NCI-H345 treated with DMSO at 0.1 percent for 48 hours (cell line): ENCODE data around the gene RNF215.
A peak's percentile ranks its signal among the peaks of the same experiment; 100 is the strongest.

Experiments
- DNase-seq: peaks from one replicate; lab custom pipeline; 2025; ENCODE audit not compliant: unreplicated experiment; lab: John Stamatoyannopoulos, UW

The RNF215 gene

GRCh38 chr22:30386960-30387827, at the start of gene RNF215:
RNF215 (minus strand) TSS chr22:30387411; CDS start chr22:30387313, 98 bp downstream.
- DNase-seq, result peak; percentile 31

DNA sequence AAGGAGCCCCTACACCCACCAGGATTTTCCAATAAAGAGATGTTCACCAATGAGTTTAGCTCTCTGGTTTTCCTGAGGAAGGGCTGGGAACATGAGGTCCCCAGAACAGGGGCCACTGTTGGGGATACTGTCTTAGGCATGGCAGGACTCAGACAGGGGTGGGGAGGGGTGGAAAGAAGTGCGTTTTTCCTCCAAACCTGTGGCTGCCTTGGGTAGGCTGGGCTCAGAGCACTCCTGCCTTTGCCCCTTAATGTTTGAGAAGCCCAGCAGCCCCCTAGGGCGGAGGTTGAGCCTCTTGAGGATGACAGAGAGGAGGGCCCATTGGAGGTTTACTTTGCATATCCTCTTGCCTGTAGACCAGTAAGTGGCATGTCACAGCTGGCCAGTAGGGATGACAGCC, 49.0 kb upstream of the RNF215 start:
- no peak for DNase-seq

DNA sequence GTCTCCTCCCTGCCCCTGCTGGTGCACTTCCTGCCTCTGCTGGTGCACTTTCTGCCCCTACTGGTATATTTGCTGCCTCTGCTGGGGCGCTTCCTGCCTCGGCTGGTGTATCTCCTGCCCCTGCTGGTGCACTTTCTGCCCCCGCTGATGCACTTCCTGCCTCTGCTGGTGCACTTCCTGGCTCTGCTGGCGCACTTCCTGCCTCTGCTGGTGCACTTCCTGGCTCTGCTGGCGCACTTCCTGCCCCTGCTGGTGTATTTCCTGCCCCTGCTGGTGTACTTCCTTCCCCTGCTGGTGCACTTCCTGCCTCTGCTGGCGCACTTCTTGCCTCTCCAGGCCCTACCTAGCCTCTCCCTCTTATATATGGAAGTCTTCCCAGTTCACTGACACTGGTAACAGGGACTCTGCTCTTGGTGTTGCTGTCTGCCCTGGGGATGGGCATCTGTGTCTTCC, 48.5 kb upstream of the RNF215 start:
- no peak for DNase-seq

- DNase-seq, result no peak
Observed at GRCh38 chr22:30434843-30435242, 47.6 kb upstream of the RNF215 start.

DNA sequence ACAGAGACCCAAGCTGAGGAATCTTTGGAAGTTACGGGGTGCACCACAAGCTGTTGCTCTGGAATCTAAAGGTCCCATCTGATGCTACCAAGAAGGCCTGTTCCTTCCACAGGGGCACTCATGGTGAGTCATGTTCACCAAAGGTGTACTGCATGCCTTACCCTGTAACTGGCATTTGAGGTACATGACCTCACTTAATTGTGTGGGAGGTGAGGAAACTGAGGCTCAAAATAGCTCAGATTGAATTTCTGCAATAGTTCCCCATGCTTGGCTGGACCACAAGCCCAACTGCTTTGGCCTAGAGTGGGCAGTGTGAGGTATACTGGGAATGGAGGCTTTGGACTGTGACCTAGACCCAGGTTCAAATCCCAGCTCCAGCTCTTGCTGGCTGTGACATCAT, 46.6 kb upstream of the RNF215 start:
- no peak for DNase-seq

- no peak for DNase-seq
Observed at GRCh38 chr22:30433227-30433626, 46.0 kb upstream of the RNF215 start.

- no peak for DNase-seq
Observed at GRCh38 chr22:30432520-30432919, 45.3 kb upstream of the RNF215 start.

DNA sequence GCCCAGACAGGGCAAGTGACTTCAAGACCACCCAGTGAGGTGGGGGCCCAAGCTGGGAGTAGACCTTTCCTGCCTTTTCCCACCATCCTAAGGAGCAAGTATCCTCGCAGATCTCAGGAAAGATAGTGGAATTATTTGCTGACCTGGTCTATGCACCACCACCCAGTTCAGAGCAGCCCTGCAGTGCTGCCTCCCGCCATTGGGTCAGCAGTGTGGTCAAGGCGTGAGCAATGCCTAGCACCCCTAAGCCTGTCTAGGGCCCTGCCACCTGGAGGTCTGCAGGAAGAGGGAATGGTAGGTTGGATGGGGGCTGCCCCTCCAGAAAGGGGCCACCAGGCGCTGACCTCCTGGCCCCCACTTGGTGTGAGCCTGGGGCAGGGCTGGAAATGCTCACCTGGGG, 44.9 kb upstream of the RNF215 start:
- DNase-seq, result no peak

DNA sequence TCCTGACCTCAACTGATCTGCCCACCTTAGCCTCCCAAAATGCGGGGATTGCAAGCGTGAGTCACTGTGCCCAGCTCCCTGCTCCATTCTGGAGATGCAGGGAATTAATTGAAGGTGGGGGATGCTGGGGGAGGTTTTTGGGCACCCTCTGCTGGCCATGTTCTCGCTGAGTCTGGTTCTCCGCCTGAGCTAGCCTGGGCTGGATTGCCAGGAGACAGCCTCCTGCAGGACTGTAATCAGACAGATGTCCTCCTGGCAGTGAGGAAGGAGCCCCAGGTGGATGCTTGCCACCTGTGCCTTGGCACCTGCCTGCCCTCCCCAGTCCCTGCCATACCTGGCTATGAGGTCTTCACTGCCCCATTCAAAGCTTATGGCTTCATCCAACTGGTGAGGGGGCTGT, 43.7 kb upstream of the RNF215 start:
- no peak for DNase-seq

GRCh38 chr22:30429887-30430286, 42.7 kb upstream of the RNF215 start:
- no peak for DNase-seq

- DNase-seq, result no peak
Observed at GRCh38 chr22:30427871-30428270, 40.7 kb upstream of the RNF215 start.

- peak; percentile 2 for DNase-seq
Observed at GRCh38 chr22:30426388-30427353, 39.5 kb upstream of the RNF215 start.

- DNase-seq, result peak; percentile 16
Observed at GRCh38 chr22:30425616-30426387, 38.6 kb upstream of the RNF215 start, which contains the start of gene MTFP1. MTFP1 (plus strand) TSS chr22:30425768; CDS start chr22:30425880, 112 bp downstream.

DNA sequence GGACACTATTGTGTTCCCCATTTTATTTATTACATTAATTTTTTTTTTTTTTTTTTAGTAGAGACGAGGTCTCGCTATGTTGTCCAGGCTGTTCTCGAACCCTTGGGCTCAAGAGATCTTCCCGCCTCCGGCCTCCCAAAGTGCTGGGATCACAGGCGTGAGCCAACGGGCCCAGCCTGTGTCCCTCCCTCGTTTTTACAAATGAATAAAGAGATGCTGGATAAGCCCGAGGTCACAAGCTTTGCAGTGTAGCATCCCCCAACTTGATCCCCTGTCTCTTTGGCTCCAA, 38.1 kb upstream of the RNF215 start:
- DNase-seq, result no peak

DNA sequence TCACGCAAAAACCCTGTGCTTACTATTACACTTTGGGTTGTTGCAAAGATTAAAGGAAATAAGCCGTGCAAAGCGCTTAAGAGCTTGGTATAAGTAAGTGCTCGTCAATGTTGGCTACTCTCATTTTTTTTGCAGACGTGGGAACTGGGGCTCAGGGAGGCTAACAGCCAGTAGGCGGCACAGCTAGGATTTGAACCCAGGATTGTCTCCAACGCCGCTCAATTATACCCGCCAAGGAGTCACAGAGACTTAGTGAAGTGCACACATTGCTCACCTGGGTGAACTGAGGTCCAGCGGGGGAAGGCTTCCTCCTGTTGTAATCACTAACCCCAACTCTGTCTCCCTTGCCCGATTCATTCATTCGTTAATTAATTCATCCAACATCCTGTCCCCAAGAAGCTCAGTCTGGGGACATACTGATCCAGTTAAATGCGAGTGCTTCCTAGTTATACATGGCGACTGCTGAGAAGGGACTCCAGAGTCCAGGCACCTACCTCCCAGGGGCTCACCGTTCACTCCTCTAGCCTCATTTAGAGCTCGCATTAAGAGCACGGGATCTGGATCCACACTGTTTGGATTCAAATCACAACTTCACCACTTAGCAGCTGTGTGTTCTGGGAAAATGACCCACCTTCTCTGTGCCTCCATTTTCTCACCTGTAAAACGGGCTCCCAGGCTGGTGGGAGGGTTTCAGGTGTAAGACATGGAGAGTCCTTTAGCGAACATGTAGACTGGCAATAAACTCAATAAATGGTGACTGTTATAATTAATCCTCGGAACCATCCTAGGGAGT, 37.5 kb upstream of the RNF215 start:
- no peak for DNase-seq

- DNase-seq, result peak; percentile 98
Observed at GRCh38 chr22:30423959-30424533, 36.8 kb upstream of the RNF215 start.

DNA sequence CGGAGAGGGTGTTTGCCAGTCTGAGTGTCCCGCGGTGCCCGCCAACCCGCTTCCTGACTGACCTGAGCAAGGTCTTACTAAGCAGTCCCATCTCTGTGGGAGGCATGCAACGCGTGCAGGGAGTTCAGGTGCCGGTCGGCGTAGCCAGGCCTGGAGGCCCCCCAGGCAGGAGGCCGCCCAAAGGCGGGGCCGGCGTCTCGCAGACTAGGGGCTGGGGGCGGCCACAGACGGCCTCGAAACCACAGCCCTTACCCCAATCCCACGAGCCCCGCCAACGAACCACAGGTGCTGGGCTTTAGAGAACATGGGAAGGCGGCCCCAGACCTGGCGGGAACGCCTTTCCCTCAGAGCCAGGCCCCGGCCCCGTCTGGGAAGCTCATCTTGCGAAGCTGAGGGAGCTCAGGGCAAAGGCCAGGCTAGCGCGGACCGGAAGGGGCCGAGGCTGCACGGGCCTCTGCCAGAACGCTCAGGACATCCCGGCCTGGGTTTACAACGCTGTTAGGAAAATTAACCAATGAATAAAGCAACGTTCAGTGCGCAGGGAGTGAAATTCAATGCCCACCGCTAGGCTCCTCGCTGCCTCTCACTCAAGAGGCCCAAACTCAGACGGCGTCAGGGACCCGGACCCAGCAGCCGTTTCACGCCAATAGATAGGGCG, 36.2 kb upstream of the RNF215 start:
- peak; percentile 50 for DNase-seq

- DNase-seq, result peak; percentile 0
Observed at GRCh38 chr22:30422481-30423300, 35.5 kb upstream of the RNF215 start.
